Measurements from ENCODE around the gene KCNA2. TPM values are rescaled to one million over a fixed set of nuclear protein-coding genes. Genes with fewer than 3 reads are reported as not detected.

The KCNA2 gene
- total RNA-seq, 1 experiment from 2014 or later = 1.1 TPM

DNA sequence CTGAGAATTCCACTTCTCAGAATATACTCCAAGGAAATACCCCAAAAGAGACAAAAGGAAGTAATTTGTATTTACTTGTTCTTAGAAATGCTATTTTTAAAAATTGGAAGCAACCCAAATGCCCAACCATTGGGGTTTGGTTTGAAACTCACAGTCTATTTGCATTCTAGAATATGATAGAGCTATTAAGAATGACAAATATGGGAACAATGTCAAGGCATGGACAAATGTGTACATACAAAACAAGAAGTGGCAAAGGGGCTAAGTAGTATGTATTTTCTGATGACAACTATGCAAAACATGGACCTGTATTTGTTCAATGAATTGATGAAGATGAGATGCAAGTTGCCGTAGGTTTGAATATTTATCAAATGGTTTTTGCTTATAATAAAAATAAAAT lies 32.8 kb downstream of the KCNA2 start:
- no peak overlapping the region for H3K4me3 ChIP-seq (ENCODE audit: low read depth in 2 of 2, low read length in 2 of 2)
- no peak overlapping the region for H3K27ac ChIP-seq (ENCODE audit: low read length)
- DNase-seq (ENCODE audit: low read depth, low spot score) = no peak
- no peaks in the 10 kb centered on the region for H3K36me3 ChIP-seq (ENCODE audit: control insufficient read depth, insufficient read depth, low read length)
- BruUV-seq (replicated peaks) = no TSS peak
- intact Hi-C loops (cut with micrococcal nuclease; ENCODE audit: unreplicated experiment) = no loop called here
- ATAC-seq = no peak
- no peaks in the 10 kb centered on the region for H3K9me3 ChIP-seq (ENCODE audit: control insufficient read depth, insufficient read depth, low read depth, low read length)
- no peaks in the 10 kb centered on the region for H3K4me1 ChIP-seq (ENCODE audit: control insufficient read depth, insufficient read depth, low read length)
- POLR2A ChIA-PET = no interaction called here
- in situ Hi-C loops (cut with HindIII; ENCODE audit: low pct_unique_long_range_greater_than_20kb, low sequenced_read_pairs) = no loop called here
- TF ChIP-seq TCF7L2 (IDR thresholded peaks at IDR 0.05; ENCODE audit: low read depth, low read length) = no peak
- TF ChIP-seq, protein P1, sequence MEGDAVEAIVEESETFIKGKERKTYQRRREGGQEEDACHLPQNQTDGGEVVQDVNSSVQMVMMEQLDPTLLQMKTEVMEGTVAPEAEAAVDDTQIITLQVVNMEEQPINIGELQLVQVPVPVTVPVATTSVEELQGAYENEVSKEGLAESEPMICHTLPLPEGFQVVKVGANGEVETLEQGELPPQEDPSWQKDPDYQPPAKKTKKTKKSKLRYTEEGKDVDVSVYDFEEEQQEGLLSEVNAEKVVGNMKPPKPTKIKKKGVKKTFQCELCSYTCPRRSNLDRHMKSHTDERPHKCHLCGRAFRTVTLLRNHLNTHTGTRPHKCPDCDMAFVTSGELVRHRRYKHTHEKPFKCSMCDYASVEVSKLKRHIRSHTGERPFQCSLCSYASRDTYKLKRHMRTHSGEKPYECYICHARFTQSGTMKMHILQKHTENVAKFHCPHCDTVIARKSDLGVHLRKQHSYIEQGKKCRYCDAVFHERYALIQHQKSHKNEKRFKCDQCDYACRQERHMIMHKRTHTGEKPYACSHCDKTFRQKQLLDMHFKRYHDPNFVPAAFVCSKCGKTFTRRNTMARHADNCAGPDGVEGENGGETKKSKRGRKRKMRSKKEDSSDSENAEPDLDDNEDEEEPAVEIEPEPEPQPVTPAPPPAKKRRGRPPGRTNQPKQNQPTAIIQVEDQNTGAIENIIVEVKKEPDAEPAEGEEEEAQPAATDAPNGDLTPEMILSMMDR (IDR thresholded peaks at IDR 0.05) = no peak
- TF ChIP-seq, protein P2, sequence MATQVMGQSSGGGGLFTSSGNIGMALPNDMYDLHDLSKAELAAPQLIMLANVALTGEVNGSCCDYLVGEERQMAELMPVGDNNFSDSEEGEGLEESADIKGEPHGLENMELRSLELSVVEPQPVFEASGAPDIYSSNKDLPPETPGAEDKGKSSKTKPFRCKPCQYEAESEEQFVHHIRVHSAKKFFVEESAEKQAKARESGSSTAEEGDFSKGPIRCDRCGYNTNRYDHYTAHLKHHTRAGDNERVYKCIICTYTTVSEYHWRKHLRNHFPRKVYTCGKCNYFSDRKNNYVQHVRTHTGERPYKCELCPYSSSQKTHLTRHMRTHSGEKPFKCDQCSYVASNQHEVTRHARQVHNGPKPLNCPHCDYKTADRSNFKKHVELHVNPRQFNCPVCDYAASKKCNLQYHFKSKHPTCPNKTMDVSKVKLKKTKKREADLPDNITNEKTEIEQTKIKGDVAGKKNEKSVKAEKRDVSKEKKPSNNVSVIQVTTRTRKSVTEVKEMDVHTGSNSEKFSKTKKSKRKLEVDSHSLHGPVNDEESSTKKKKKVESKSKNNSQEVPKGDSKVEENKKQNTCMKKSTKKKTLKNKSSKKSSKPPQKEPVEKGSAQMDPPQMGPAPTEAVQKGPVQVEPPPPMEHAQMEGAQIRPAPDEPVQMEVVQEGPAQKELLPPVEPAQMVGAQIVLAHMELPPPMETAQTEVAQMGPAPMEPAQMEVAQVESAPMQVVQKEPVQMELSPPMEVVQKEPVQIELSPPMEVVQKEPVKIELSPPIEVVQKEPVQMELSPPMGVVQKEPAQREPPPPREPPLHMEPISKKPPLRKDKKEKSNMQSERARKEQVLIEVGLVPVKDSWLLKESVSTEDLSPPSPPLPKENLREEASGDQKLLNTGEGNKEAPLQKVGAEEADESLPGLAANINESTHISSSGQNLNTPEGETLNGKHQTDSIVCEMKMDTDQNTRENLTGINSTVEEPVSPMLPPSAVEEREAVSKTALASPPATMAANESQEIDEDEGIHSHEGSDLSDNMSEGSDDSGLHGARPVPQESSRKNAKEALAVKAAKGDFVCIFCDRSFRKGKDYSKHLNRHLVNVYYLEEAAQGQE (IDR thresholded peaks at IDR 0.05; ENCODE audit: insufficient read depth in 1 of 2, low read depth in 2 of 2, low read length in 1 of 2) = no peak
- no peaks in the 10 kb centered on the region; the same call in 1 of the 2 replicates for H3K27me3 ChIP-seq (ENCODE audit: control insufficient read depth, insufficient read depth, low read length)
- CTCF ChIA-PET = no interaction called here

DNA sequence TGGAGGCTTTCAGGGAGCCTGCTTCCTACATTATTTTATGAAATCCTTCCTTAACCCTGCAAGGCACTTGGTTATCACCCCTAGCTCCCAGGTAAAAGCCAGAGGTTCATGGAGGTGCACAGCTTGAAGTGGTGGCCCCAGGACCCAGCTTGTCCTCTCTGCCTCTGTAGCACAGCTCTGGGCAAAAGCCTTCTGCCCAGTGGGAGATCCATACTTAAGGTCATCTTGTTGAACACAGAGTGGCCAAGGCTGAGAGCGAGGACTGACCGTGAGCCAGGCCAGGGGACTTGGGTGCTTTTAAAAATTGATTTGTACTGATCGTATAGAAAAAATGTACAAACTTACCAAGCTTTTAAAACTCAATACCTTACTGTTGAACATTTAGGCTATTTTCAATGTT lies 33.4 kb downstream of the KCNA2 start:
- no peak overlapping the region for H3K27ac ChIP-seq (ENCODE audit: low read length)
- H3K4me3 ChIP-seq (ENCODE audit: low read depth in 2 of 2, low read length in 2 of 2) = no peak overlapping the region
- no TSS peak for BruUV-seq (replicated peaks)
- intact Hi-C loops (cut with micrococcal nuclease; ENCODE audit: unreplicated experiment) (no loop called here), in situ Hi-C loops (cut with HindIII; ENCODE audit: low pct_unique_long_range_greater_than_20kb, low sequenced_read_pairs) (no loop called here)
- no peaks in the 10 kb centered on the region for H3K36me3 ChIP-seq (ENCODE audit: control insufficient read depth, insufficient read depth, low read length)
- no peak for TF ChIP-seq SIN3A (IDR thresholded peaks at IDR 0.05; ENCODE audit: borderline replicate concordance, insufficient read depth, low read depth, low read length)
- TF ChIP-seq, protein P1 (IDR thresholded peaks at IDR 0.05) = no peak
- TF ChIP-seq, protein P2 (IDR thresholded peaks at IDR 0.05; ENCODE audit: insufficient read depth in 1 of 2, low read depth in 2 of 2, low read length in 1 of 2) = no peak
- no peak for TF ChIP-seq POLR2AphosphoS5 (IDR thresholded peaks at IDR 0.05; ENCODE audit: low read depth, low read length)
- TF ChIP-seq TCF7L2 (IDR thresholded peaks at IDR 0.05; ENCODE audit: low read depth, low read length) = no peak
- ATAC-seq (no peak), DNase-seq (ENCODE audit: low read depth, low spot score) (no peak)
- POLR2A ChIA-PET = no interaction called here
- no peaks in the 10 kb centered on the region for H3K27me3 ChIP-seq (ENCODE audit: control insufficient read depth, insufficient read depth, low read length)
- H3K9me3 ChIP-seq (ENCODE audit: control insufficient read depth, insufficient read depth, low read depth, low read length) = no peaks in the 10 kb centered on the region
- no peaks in the 10 kb centered on the region for H3K4me1 ChIP-seq (ENCODE audit: control insufficient read depth, insufficient read depth, low read length)
- CTCF ChIA-PET = no interaction called here

Data from Panc1 (cell line).